Caco-2 (cell line): ENCODE measurements around the gene PIEZO1. TPM values are rescaled to one million over a fixed set of nuclear protein-coding genes. Genes with fewer than 3 reads are reported as not detected.

Source experiments
- BruUV-seq: library from RNA; stranded (reverse); fragments of 400-500 nt; replicated peaks from 2 replicates; lab custom pipeline; 2021; lab: Mats Ljungman, UMichigan
- CTCF ChIA-PET: fragments of 300-600 bp; sonication (Branson Sonifier 250); formaldehyde crosslinking; loops from one replicate; lab custom pipeline; 2022; ENCODE audit warnings: antibody characterized with exemption; lab: Charles Lee
- POLR2A ChIA-PET: fragments of 300-600 bp; sonication (Branson Sonifier 250); formaldehyde crosslinking; loops from one replicate; lab custom pipeline; 2022; ENCODE audit warnings: antibody characterized with exemption; lab: Charles Lee
- DNase-seq, 2 experiments: peaks; one replicate each; pipeline versions ENCODE4 v3.0.0 to v3.0.0-alpha.2; 2020 to 2022
- H3K27me3 ChIP-seq: replicated peaks from 2 replicates; pipeline ENCODE4 v1.6.0; 2011; ENCODE audit warnings: low read length; ENCODE audit not compliant: control insufficient read depth, insufficient read depth
- H3K36me3 ChIP-seq: 2 replicates; pipeline ENCODE4 v1.5.1; 2011; ENCODE audit warnings: low read length; ENCODE audit not compliant: control insufficient read depth, insufficient read depth
- H3K4me1 ChIP-seq: fragments of 250-450 bp; sonication (Bioruptor Pico); 2 replicates; pipeline ENCODE4 v1.5.1; 2020; ENCODE audit warnings: mild to moderate bottlenecking
- H3K4me3 ChIP-seq: 2 replicates; pipeline ENCODE4 v1.5.1; 2011; ENCODE audit warnings: low read depth, mild to moderate bottlenecking, control low read depth, low read length
- H3K9me3 ChIP-seq: fragments of 250-450 bp; sonication (Bioruptor Pico); 2 replicates; pipeline ENCODE4 v1.5.1; 2020; ENCODE audit warnings: mild to moderate bottlenecking, moderate library complexity
- H3K27ac Mint-ChIP-seq: one replicate; pipeline ENCODE4 v1.8.0; 2022; ENCODE audit warnings: mixed read lengths; ENCODE audit not compliant: unreplicated experiment
- H3K27me3 Mint-ChIP-seq: one replicate; pipeline ENCODE4 v1.8.0; 2022; ENCODE audit warnings: mixed read lengths; ENCODE audit not compliant: insufficient read depth, unreplicated experiment
- H3K36me3 Mint-ChIP-seq: one replicate; pipeline ENCODE4 v1.8.0; 2022; ENCODE audit warnings: mild to moderate bottlenecking, mixed read lengths; ENCODE audit not compliant: insufficient read depth, unreplicated experiment
- H3K4me1 Mint-ChIP-seq: one replicate; pipeline ENCODE4 v1.8.0; 2022; ENCODE audit warnings: low read depth, mixed read lengths; ENCODE audit not compliant: unreplicated experiment
- H3K4me3 Mint-ChIP-seq: one replicate; pipeline ENCODE4 v1.8.0; 2022; ENCODE audit warnings: mild to moderate bottlenecking, moderate library complexity, mixed read lengths; ENCODE audit not compliant: unreplicated experiment
- H3K9me3 Mint-ChIP-seq: one replicate; pipeline ENCODE4 v1.8.0; 2022; ENCODE audit warnings: mixed read lengths; ENCODE audit not compliant: unreplicated experiment
- CTCF ChIP-seq, 2 experiments: fragments of 200-600 bp in 1 of 2; IDR thresholded peaks; 1 replicate in 1 of 2; 2 replicates in 1 of 2; pipeline versions ENCODE4 v1.5.1 to v1.8.0; 2011 to 2022; ENCODE audit warnings: antibody characterized with exemption in 1 of 2, control low read depth in 1 of 2, inconsistent platforms in 1 of 2, low read depth in 1 of 2, low read length in 1 of 2, mild to moderate bottlenecking in 1 of 2, moderate library complexity in 1 of 2; ENCODE audit not compliant: insufficient read depth in 1 of 2, severe bottlenecking in 1 of 2, unreplicated experiment in 1 of 2
- intact Hi-C: fragments of 100-400 bp; cut with micrococcal nuclease; formaldehyde crosslinking; loops from one replicate; pipeline ENCODE4 v1.10.0; 2022; ENCODE audit not compliant: unreplicated experiment
- total RNA-seq: library from RNA; stranded (reverse); gene quantifications from 2 replicates; pipeline ENCODE4 v1.2.3, GENCODE V29; 2022

Gene PIEZO1
- total RNA-seq, 1 experiment from 2014 or later, result 248 TPM

- DNase-seq, result no peak
- Histone ChIP-seq H3K9me3 (no peaks in the 10 kb centered on the region), H3K4me1 (no peaks in the 10 kb centered on the region), H3K36me3 (no peaks in the 10 kb centered on the region), H3K27me3 (no peaks in the 10 kb centered on the region), H3K4me3 (no peak overlapping the region)
- Mint-ChIP-seq H3K27ac (no peak overlapping the region), H3K36me3 (peaks cover 45% of the 10 kb centered on the region), H3K4me3 (no peak overlapping the region), H3K9me3 (no peaks in the 10 kb centered on the region), H3K4me1 (no peaks in the 10 kb centered on the region), H3K27me3 (no peaks in the 10 kb centered on the region)
- BruUV-seq, result no TSS peak
- TF ChIP-seq CTCF (IDR thresholded peaks at IDR 0.05; ENCODE audit: insufficient read depth in 1 of 2, low read depth in 1 of 2, low read length in 1 of 2, severe bottlenecking in 1 of 2, unreplicated experiment in 1 of 2), result no peak
- CTCF ChIA-PET, result interaction anchor here (1.0 kb wide), 1 partner anchor 38 kb away, joined by 4 read pairs; the partner anchor contains the start of gene TRAPPC2L
- intact Hi-C loops, result no loop called here
- POLR2A ChIA-PET, result interaction anchor here (0.6 kb wide), 1 partner anchor 39 kb away, joined by 4 read pairs; no protein-coding TSS in a partner anchor
Measured at GRCh38 chr16:88819126-88819525, 34.1 kb upstream of the PIEZO1 start.

- Histone ChIP-seq H3K4me1 (no peaks in the 10 kb centered on the region), H3K36me3 (no peaks in the 10 kb centered on the region), H3K4me3 (no peak overlapping the region), H3K27me3 (no peaks in the 10 kb centered on the region), H3K9me3 (no peaks in the 10 kb centered on the region)
- no peaks in the 10 kb centered on the region for H3K9me3 Mint-ChIP-seq
- CTCF ChIA-PET, result interaction anchor here (1.0 kb wide), 1 partner anchor 39 kb away, joined by 4 read pairs; the partner anchor contains the start of gene TRAPPC2L
- POLR2A ChIA-PET, result no interaction called here
- no peak overlapping the region for H3K27ac Mint-ChIP-seq
- H3K4me1 Mint-ChIP-seq, result no peaks in the 10 kb centered on the region
- H3K27me3 Mint-ChIP-seq, result no peaks in the 10 kb centered on the region
- no peak overlapping the region for H3K4me3 Mint-ChIP-seq
- H3K36me3 Mint-ChIP-seq, result peaks cover 49% of the 10 kb centered on the region
- DNase-seq, result no peak
- BruUV-seq, result no TSS peak
- intact Hi-C loops, result no loop called here
- no peak for TF ChIP-seq CTCF (IDR thresholded peaks at IDR 0.05; ENCODE audit: insufficient read depth in 1 of 2, low read depth in 1 of 2, low read length in 1 of 2, severe bottlenecking in 1 of 2, unreplicated experiment in 1 of 2)
Measured at GRCh38 chr16:88818575-88818874, 33.5 kb upstream of the PIEZO1 start.

- no peak for TF ChIP-seq CTCF (IDR thresholded peaks at IDR 0.05; ENCODE audit: insufficient read depth in 1 of 2, low read depth in 1 of 2, low read length in 1 of 2, severe bottlenecking in 1 of 2, unreplicated experiment in 1 of 2)
- CTCF ChIA-PET, result interaction anchor here (1.0 kb wide), 1 partner anchor 40 kb away, joined by 4 read pairs; the partner anchor contains the start of gene TRAPPC2L
- POLR2A ChIA-PET, result no interaction called here
- peaks cover 49% of the 10 kb centered on the region for H3K36me3 Mint-ChIP-seq
- Histone ChIP-seq H3K4me1 (peaks cover 1% of the 10 kb centered on the region), H3K36me3 (no peaks in the 10 kb centered on the region), H3K27me3 (no peaks in the 10 kb centered on the region), H3K4me3 (no peak overlapping the region), H3K9me3 (no peaks in the 10 kb centered on the region)
- no peaks in the 10 kb centered on the region for H3K9me3 Mint-ChIP-seq
- no peaks in the 10 kb centered on the region for H3K4me1 Mint-ChIP-seq
- DNase-seq, result no peak
- H3K4me3 Mint-ChIP-seq, result no peak overlapping the region
- no TSS peak for BruUV-seq
- no peaks in the 10 kb centered on the region for H3K27me3 Mint-ChIP-seq
- intact Hi-C loops, result loop anchor here (2.0 kb wide), 2 partner anchors 349 to 399 kb away; partner anchors contain the start of gene ZNF778
- no peak overlapping the region for H3K27ac Mint-ChIP-seq
Measured at GRCh38 chr16:88817785-88818574, 33.0 kb upstream of the PIEZO1 start.
